Right atrium auricular region (tissue), 2 donors: ENCODE results near the gene WDR35. TPM values are rescaled to one million over a fixed set of nuclear protein-coding genes. Genes with fewer than 3 reads are reported as not detected.

Experiments used
- DNase-seq: peaks from one replicate; pipeline ENCODE4 v3.0.0-alpha.2; 2019; ENCODE audit warnings: low spot score
- H3K27ac ChIP-seq, 2 donors: fragments of 200-600 bp; sonication (generic); 1 replicate in 1 of 2; 2 replicates in 1 of 2; pipeline ENCODE4 v1.5.1; 2016 to 2019
- H3K27me3 ChIP-seq, 2 donors: fragments of 200-600 bp; sonication (generic); one replicate each; pipeline versions ENCODE4 v1.5.1 to v1.6.0; 2017 to 2019
- H3K36me3 ChIP-seq: fragments of 200-600 bp; sonication (generic); one replicate; pipeline ENCODE4 v1.5.1; 2016
- H3K4me1 ChIP-seq, 2 donors: fragments of 200-600 bp; sonication (generic); one replicate each; pipeline versions ENCODE4 v1.5.1 to v1.6.0; 2017 to 2019
- H3K4me3 ChIP-seq, 2 donors: fragments of 200-600 bp; sonication (generic); 1 replicate in 1 of 2; 2 replicates in 1 of 2; pipeline ENCODE4 v1.5.1; 2017 to 2019; ENCODE audit warnings: mild to moderate bottlenecking in 1 of 2, moderate library complexity in 1 of 2
- H3K9me3 ChIP-seq, 2 donors: fragments of 200-600 bp; sonication (generic); one replicate each; pipeline ENCODE4 v1.5.1; 2019
- total RNA-seq, 2 donors: library from RNA; depleted of rRNA; stranded (reverse); fragments of >200 nt; gene quantifications; one replicate each; pipeline ENCODE4 v1.1.0, GENCODE V29; 2016
- TF ChIP-seq, protein P1 (sequence below), 2 donors: fragments of 200-600 bp; sonication (generic); IDR thresholded peaks; one replicate each; pipeline ENCODE4 v1.5.1; 2019; ENCODE audit warnings: antibody characterized with exemption in 2 of 2

Gene WDR35
- total RNA-seq, 2 donors from 2014 or later = 4.1 to 5.0 TPM

DNA sequence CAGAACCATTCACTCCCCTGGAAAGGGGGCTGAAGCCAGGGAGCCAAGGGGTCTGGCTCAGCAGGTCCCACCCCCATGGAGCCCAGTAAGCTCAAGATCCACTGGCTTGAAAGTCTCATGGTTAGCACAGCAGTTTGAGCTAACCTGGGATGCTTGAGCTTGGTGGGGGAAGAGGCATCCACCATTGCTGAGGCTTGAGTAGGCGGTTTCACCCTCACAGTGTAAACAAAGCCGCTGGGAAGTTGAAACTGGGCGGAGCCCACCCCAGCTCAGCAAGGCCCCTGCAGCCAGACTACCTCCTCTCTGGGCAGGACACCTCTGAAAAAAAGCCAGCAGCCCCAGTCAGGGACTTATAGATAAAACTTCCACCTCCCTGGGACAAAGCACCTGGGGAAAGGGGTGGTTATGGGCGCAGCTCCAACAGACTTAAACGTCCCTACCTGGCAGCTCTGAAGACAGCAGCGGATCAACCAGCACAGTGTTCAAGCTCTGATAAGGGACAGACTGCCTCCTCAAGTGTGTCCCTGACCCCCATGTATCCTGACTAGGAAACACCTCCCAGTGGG lies 73.4 kb downstream of the WDR35 start:
- TF ChIP-seq, protein P1, sequence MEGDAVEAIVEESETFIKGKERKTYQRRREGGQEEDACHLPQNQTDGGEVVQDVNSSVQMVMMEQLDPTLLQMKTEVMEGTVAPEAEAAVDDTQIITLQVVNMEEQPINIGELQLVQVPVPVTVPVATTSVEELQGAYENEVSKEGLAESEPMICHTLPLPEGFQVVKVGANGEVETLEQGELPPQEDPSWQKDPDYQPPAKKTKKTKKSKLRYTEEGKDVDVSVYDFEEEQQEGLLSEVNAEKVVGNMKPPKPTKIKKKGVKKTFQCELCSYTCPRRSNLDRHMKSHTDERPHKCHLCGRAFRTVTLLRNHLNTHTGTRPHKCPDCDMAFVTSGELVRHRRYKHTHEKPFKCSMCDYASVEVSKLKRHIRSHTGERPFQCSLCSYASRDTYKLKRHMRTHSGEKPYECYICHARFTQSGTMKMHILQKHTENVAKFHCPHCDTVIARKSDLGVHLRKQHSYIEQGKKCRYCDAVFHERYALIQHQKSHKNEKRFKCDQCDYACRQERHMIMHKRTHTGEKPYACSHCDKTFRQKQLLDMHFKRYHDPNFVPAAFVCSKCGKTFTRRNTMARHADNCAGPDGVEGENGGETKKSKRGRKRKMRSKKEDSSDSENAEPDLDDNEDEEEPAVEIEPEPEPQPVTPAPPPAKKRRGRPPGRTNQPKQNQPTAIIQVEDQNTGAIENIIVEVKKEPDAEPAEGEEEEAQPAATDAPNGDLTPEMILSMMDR (IDR thresholded peaks at IDR 0.05) = no peak
- H3K27me3 ChIP-seq = no peaks in the 10 kb centered on the region
- no peak overlapping the region for H3K4me3 ChIP-seq
- no peak overlapping the region for H3K27ac ChIP-seq
- no peaks in the 10 kb centered on the region for H3K9me3 ChIP-seq
- no peaks in the 10 kb centered on the region for H3K36me3 ChIP-seq
- DNase-seq = no peak
- H3K4me1 ChIP-seq = no peaks in the 10 kb centered on the region

DNA sequence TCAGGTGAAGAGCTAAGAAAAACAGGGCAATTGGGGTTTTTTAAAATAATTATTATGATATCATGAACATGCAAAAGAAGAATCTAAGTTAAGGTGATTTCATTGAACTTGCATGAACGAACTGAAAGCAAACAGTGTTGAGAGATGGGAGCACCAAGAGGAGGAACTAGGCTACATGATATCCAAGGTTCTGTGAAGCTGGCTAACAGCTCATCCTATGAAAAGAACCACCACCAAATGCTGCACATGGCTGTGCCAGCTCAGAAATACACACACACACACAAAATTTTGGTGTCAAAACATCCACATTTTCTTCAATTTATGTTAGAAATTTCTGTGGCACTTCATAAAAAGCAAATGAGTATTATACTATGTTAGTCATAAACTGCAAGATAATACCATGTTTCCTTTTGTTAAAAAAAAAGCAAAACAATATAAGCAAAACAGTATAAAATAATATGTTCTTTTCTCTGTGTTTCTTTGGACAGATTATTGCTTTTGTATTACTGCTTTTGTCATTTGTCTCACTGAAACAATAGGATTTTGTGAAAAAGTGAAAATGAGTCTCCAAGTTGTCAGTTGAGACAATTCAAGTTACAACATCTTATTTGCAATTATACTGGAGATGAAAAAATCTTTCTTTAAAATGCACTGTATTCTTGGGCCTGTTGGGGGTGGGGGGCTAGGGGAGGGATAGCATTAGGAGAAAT lies 75.5 kb downstream of the WDR35 start:
- Histone ChIP-seq H3K27ac (no peak overlapping the region), H3K36me3 (no peaks in the 10 kb centered on the region), H3K4me3 (no peak overlapping the region), H3K4me1 (no peaks in the 10 kb centered on the region), H3K9me3 (no peaks in the 10 kb centered on the region), H3K27me3 (no peaks in the 10 kb centered on the region)
- TF ChIP-seq, protein P1 (IDR thresholded peaks at IDR 0.05) = no peak
- DNase-seq = no peak

DNA sequence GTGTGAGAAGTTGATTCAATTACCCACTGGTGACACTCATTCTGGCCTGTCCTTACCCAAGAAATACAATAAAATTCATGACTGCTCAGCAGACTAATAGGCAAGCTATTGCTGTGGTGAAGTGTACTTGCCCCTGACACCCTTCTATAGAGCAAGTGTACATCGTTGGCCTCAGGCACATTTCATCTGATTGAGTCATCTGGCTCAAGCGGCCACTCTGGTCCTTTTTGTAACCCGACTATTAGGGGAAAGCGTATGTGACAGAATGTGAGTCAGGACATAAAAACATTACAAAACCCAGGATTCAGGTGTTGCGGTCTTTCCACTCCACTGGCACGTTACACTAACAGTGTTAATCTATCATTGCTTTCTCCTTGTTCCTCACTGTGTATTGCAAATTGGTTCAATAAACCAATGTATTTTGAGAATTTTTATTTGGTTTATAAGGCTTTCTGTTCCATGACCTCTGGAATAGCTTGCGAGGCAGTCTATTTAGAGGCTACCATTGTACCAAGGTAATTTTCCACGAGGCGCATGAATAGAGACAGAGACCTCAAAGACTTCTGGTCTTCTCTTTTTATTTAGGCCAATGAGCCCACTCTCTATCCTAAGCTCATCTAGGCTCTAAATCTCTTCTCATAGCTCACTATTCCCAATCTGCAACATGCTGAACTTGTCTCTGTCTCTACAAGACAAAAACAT lies 77.9 kb downstream of the WDR35 start:
- DNase-seq = no peak
- H3K27ac ChIP-seq = no peak overlapping the region
- no peaks in the 10 kb centered on the region for H3K9me3 ChIP-seq
- no peaks in the 10 kb centered on the region for H3K27me3 ChIP-seq
- no peak overlapping the region for H3K4me3 ChIP-seq
- no peaks in the 10 kb centered on the region for H3K4me1 ChIP-seq
- TF ChIP-seq, protein P1 (IDR thresholded peaks at IDR 0.05) = no peak
- H3K36me3 ChIP-seq = no peaks in the 10 kb centered on the region

DNA sequence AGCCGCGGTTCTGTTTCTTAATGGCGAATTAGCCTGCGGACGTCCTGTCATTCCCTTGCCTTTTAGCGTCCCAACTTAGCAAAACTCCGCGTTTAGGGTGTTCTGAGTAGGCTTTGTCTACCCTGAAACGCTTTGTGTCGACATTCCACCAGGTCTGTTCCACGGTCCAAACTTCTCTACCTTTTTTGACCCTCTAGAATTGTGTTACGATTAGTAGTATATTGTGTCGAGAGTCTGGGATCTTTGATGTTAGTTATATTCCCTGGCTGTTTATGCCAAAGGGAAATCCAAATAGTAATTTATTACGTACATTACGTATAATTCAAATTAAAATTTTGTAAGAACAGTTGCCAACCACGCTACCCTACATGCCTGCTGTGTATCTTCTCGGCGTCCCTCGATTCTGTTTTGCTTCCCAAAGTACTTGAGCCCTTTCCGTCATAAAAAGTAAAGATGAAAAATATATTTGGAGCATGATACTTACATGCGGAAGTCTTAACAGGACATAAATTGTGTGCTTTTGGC lies 87.6 kb downstream of the WDR35 start:
- TF ChIP-seq, protein P1 (IDR thresholded peaks at IDR 0.05) = no peak
- H3K27ac ChIP-seq = peak overlapping the region; percentile 97
- no peaks in the 10 kb centered on the region for H3K27me3 ChIP-seq
- H3K36me3 ChIP-seq = no peaks in the 10 kb centered on the region
- no peak for DNase-seq
- H3K4me3 ChIP-seq = peak overlapping the region; percentile 87 to 88
- H3K9me3 ChIP-seq = no peaks in the 10 kb centered on the region
- peaks cover 0 to 38% of the 10 kb centered on the region in 2 donors for H3K4me1 ChIP-seq

DNA sequence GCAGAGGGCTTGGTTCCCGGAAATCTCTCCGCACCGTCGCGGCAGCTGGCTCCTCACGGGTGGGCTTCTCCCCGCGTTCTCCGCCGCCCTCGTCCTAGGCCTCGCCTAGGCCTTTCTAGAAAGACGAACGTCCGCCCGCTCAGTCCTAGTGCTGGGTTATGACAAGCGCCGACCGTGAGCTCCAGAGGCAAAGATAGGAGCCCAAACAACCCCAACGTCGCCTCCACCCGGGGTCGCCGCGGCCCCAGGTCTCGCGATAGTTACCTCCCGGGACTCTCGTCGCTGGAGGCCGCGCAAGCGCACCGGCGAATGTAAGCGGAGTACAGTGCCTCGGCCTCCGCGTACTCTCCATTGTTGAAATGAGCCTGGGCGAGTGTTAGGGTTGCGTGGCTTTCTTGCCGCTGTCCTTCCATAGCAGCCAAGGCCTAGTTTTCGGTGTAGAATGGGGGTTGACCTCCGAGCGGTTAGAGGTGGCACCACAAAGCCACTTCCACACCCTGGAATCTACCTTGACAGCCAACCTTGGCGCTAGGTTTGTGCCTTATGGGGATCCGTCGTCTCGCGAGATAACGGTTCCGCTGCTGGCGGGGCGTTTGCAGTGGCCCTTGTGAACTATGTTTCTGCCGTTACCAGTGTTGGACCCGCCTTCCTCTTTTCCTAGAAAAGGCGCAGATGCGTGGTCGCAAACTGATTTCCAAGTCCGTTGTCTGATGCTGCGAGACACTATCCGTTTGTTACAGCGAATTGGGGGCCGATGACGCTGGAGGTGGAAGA lies 88.3 kb downstream of the WDR35 start, which contains the start of gene TTC32:
Gene TTC32, minus strand, starts transcription at position 542 of the 774 bp plus-strand sequence. Its CDS starts 129 bp downstream, at position 413.
- Histone ChIP-seq H3K27ac (peak within 1 kb of the TSS; percentile 97), H3K27me3 (no peaks in the 10 kb centered on the region), H3K4me3 (peak within 1 kb of the TSS; percentile 87 to 88), H3K36me3 (no peaks in the 10 kb centered on the region), H3K9me3 (no peaks in the 10 kb centered on the region), H3K4me1 (peaks cover 0 to 44% of the 10 kb centered on the region in 2 donors)
- DNase-seq = peak; percentile 95
- TF ChIP-seq, protein P1 (IDR thresholded peaks at IDR 0.05) = peak in 1 of 2 donors; percentile 26
